IPS-15b (cell line): ENCODE measurements around the gene FRMD4A.
"Not testable (repeated sequence)": the region's sequence is repeated elsewhere in the genome, so short reads cannot be mapped to it uniquely, and the experiment has no call there.

Experiments used
- H3K27me3 ChIP-seq: one replicate; pipeline ENCODE4 v1.6.1; 2013; ENCODE audit warnings: low read length; ENCODE audit not compliant: control insufficient read depth, insufficient read depth
- H3K36me3 ChIP-seq: one replicate; pipeline ENCODE4 v1.6.1; 2013; ENCODE audit warnings: low read length; ENCODE audit not compliant: control insufficient read depth, insufficient read depth
- H3K4me1 ChIP-seq: one replicate; pipeline ENCODE4 v1.6.1; 2013; ENCODE audit warnings: mild to moderate bottlenecking, low read length; ENCODE audit not compliant: control insufficient read depth, insufficient read depth
- H3K4me3 ChIP-seq: one replicate; pipeline ENCODE4 v1.5.1; 2013; ENCODE audit warnings: low read depth, low read length
- H3K9ac ChIP-seq: one replicate; pipeline ENCODE4 v1.6.1; 2013; ENCODE audit warnings: low read depth, mild to moderate bottlenecking, low read length
- H3K9me3 ChIP-seq: one replicate; pipeline ENCODE4 v1.6.1; 2013; ENCODE audit warnings: mild to moderate bottlenecking, low read length; ENCODE audit not compliant: control insufficient read depth, insufficient read depth

Gene FRMD4A

DNA sequence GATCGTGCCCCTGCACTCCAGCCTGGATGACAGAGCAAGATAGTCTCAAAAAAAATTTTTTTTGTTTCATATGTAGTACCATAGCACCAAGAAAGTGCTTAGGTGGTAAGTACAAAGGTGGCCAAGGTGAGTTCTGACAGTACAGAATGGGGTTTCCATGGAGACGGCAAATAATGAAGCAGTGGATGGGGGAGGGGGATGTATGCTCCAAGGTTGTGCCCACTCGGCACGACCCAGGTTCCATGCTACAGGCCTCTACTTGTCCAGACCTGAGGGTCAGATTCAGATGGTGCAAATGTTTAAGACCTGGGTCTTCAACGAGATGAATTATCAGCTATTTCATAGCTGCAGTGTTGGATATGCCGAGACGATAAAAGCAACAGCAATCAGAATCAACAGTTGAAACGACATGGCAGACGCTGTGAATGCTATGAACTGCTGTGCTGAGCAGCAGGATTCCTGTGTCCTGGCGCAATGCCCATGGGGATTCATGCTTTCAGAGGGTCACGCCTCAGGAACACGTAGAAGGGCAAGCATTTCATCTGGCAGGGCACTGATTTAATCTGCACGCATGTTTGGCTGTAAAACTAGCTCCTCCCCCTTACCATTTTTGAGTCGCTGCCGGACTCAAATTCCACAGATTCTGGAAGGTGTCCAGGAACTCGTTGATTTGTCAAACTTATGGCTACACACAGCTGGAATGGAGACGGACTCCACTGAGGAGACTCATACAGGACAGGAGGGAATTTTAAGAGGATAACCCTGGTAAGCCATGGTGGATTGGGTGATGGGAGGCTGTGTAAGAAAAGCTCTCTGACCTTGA is 256.5 kb downstream of the FRMD4A start:
- H3K9ac ChIP-seq, result no peak overlapping the region
- peaks cover 2% of the 10 kb centered on the region for H3K36me3 ChIP-seq
- no peaks in the 10 kb centered on the region for H3K9me3 ChIP-seq
- H3K4me3 ChIP-seq, result no peak overlapping the region
- H3K4me1 ChIP-seq, result peaks cover 2% of the 10 kb centered on the region
- no peaks in the 10 kb centered on the region for H3K27me3 ChIP-seq

DNA sequence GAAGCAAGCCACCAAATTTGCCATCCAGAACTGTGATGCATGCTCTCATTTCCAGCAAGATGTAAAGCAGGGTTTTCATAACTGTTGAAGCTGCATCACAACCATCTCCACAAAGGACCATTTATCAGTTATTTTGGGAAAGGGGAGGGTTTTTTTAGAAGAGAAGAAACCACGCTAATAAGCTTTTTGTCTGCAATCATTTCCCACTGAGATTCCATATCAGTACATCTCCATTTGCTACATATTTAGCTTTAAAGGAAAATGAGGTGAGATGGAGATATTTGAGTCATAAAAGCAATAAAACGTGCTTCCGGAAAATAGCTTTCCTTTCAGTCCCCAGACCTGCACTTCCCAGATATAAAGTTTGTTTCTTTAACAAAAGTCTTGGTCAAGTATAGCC is 258.2 kb downstream of the FRMD4A start:
- Histone ChIP-seq H3K4me3 (no peak overlapping the region), H3K27me3 (no peaks in the 10 kb centered on the region), H3K4me1 (peaks cover 2% of the 10 kb centered on the region), H3K9ac (no peak overlapping the region), H3K9me3 (no peaks in the 10 kb centered on the region), H3K36me3 (no peaks in the 10 kb centered on the region)

DNA sequence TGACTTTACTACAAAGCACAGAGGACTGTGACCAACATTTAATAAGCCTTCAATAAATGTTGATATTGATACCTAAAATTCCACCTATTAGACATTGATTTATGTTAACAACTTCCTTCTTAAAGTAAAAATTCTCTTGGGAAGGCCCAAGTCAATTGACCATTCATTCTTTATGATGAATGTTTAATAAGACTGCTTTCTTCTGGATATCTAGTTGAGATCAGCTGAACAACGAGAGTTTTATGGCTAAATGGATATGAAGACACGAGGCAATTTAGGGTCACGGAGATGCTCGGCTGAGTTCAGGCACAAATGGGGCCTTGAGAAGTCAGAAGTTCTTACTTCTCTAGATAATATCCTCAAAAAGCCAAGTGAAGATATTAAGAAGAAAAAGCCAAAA is 258.8 kb downstream of the FRMD4A start:
- Histone ChIP-seq H3K4me3 (no peak overlapping the region), H3K27me3 (no peaks in the 10 kb centered on the region), H3K9ac (no peak overlapping the region), H3K36me3 (no peaks in the 10 kb centered on the region), H3K9me3 (no peaks in the 10 kb centered on the region), H3K4me1 (peaks cover 2% of the 10 kb centered on the region)

DNA sequence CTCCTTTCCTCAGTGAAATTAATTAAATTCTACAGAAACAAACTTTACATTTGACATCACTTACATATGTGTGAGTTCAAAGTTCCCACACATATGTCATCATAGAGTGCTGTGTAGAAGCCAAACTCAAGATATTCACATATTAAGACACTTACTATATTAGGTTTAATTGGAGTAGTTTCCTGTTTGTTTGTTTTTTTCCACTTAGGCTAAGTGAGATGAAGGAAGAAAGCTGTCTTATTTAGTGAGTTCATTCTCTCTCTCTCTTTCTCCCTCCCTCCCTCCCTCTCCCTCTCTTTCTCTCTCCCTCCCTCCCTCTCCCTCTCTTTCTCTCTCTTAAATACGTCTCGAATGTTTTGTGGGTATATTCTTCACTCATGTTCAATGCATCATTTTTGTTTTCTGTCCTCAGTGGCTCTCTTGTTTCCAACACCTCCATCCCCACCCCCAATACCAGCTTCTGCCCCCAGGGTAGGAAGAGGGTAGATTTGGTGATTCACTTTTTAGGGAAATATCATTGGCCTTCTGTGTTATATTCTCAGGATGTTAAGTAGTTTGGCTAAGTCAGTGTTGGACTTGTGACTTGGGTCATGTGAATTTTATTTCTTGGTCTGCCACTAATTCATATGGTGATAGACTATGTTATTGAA is 262.0 kb downstream of the FRMD4A start:
- Histone ChIP-seq H3K9ac (no peak overlapping the region), H3K4me1 (no peaks in the 10 kb centered on the region), H3K36me3 (no peaks in the 10 kb centered on the region), H3K27me3 (no peaks in the 10 kb centered on the region), H3K9me3 (no peaks in the 10 kb centered on the region), H3K4me3 (no peak overlapping the region)

- H3K9me3 ChIP-seq, H3K4me3 ChIP-seq, H3K36me3 ChIP-seq, H3K27me3 ChIP-seq, H3K9ac ChIP-seq, H3K4me1 ChIP-seq: not testable (repeated sequence)
Measured at GRCh38 chr10:14067638-14068037, 263.1 kb downstream of the FRMD4A start.

- Histone ChIP-seq H3K9ac (no peak overlapping the region), H3K27me3 (no peaks in the 10 kb centered on the region), H3K9me3 (no peaks in the 10 kb centered on the region), H3K4me3 (no peak overlapping the region), H3K36me3 (no peaks in the 10 kb centered on the region), H3K4me1 (no peaks in the 10 kb centered on the region)
Measured at GRCh38 chr10:14066106-14066505, 264.6 kb downstream of the FRMD4A start.

DNA sequence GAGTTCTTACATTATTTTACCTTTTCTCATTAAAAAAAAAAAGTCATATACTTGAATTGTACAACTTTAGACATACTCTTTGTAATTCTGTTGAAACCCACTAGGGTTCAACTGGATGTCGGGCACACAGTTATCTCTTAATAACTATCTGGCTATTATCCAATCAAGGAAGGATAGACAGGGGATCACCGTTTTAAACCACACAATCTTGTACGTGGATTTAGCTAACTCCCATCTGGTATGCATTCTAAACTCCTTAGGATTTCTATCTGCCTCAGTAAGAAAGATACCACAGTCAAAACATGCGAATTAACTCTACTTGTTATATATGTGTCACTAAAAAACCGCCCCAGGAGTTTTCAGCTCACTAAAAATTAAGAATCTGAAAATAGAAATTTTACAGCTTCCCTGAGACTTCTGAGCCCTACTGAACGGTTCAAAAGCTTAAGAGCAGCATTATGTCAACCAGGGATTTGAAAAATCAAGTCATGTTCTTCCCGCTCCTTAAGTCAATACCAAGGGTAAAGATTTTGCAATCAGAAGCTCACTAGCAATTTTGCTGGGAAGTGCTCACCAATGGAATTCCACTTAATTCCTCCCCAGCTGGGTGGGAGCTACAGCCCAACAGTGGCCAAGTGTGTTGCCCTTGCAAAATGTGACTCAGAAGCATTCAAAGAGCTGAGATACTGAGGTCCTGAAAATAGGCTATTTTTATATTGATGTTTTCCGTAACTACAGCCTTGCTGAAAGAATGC is 267.0 kb downstream of the FRMD4A start:
- Histone ChIP-seq H3K9me3 (no peaks in the 10 kb centered on the region), H3K36me3 (no peaks in the 10 kb centered on the region), H3K4me3 (no peak overlapping the region)

GRCh38 chr10:14062528-14063260 is 268.0 kb downstream of the FRMD4A start:
- no peaks in the 10 kb centered on the region for H3K36me3 ChIP-seq
- H3K4me3 ChIP-seq, result no peak overlapping the region
- H3K4me1 ChIP-seq, result no peaks in the 10 kb centered on the region
- no peaks in the 10 kb centered on the region for H3K27me3 ChIP-seq
- no peak overlapping the region for H3K9ac ChIP-seq
- H3K9me3 ChIP-seq, result no peaks in the 10 kb centered on the region

More for the DNA sequence above, 267.0 kb downstream of the FRMD4A start:
- H3K9ac ChIP-seq, result no peak overlapping the region
- no peaks in the 10 kb centered on the region for H3K27me3 ChIP-seq
- no peaks in the 10 kb centered on the region for H3K4me1 ChIP-seq

DNA sequence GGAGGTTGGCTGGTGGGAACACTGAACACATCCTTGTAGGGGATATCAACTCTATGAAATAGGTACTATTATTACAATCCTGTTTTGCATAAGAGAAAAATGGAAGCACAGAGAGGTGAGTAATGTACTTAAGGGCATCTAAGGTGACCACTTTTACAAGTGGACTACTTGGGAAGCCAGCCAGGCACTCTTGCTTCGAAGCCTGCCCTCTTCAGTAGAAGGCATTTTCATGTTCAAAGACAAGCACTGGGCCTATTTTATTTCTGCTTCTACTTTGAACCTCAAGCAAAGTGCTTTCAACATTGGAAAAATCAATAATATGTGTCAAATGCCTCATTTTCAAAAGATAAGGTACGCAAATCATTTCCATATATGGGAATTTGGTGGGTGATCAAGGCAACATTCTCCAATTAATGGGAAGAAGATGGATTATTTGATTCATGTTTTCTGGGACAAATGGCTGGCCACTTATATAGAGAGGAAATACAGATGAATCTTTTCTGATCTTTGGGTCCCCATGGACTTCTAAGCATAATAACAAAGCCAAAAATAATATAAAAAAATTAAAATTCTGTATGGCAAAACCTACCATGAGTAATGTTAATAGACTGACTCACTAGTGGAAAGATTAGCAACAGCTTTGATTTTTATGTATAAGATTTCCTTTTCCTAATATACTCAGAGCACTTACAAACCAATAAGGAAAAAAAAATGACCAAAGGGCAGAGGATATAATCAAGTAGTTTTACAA is 270.2 kb downstream of the FRMD4A start:
- H3K9ac ChIP-seq, result no peak overlapping the region
- H3K4me3 ChIP-seq, result no peak overlapping the region
- no peaks in the 10 kb centered on the region for H3K9me3 ChIP-seq
- H3K36me3 ChIP-seq, result no peaks in the 10 kb centered on the region
- peaks cover 4% of the 10 kb centered on the region for H3K4me1 ChIP-seq
- no peaks in the 10 kb centered on the region for H3K27me3 ChIP-seq

DNA sequence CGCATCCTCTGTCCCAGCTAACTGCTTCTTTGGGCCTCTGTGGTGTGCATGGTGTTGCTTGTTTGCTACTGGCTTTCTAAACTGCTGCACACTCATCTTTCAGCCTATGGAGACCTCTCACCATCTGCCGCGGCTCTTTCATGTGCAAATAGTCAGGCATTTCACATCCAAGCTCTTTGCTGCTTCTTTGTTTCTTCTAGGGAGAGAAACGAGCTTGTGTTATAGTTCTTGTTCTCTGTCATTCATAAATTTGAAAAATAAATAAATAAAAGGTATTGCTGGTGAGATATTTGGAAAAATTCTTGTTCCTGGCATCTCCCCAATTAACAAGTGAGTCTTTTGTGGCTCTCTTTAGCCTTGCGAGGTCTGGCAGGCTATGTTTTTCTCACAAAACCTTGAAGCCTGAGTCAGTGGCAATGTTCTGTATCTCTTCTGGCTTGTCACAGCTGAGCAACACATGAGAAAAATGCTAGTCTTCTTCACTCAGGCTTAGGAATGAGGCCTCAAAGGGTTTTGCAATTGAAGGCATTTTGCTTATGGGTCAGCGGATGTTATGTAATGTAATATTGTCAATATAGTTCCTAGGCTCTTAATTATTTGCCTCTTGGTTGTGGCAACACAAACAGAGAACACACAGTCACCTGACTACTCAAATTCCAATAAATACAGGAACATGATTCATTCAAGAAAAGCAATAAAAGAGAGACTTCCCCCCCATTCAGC is 274.0 kb downstream of the FRMD4A start:
- no peaks in the 10 kb centered on the region for H3K27me3 ChIP-seq
- no peaks in the 10 kb centered on the region for H3K9me3 ChIP-seq
- no peak overlapping the region for H3K9ac ChIP-seq
- no peak overlapping the region for H3K4me3 ChIP-seq
- H3K36me3 ChIP-seq, result no peaks in the 10 kb centered on the region
- peaks cover 4% of the 10 kb centered on the region for H3K4me1 ChIP-seq
